HL-60 (cell line): Measurements from ENCODE around the gene NOD2.

ENCODE experiments used
- POLR2AphosphoS5 ChIP-seq: IDR thresholded peaks from 2 replicates; pipeline ENCODE4 v1.6.1; 2012; ENCODE audit warnings: low read depth
- TF ChIP-seq, protein P1 (sequence below): IDR thresholded peaks from one replicate; pipeline ENCODE4 v1.5.1; 2011; ENCODE audit warnings: low read length, control low read depth, inconsistent platforms; ENCODE audit not compliant: insufficient read depth

DNA sequence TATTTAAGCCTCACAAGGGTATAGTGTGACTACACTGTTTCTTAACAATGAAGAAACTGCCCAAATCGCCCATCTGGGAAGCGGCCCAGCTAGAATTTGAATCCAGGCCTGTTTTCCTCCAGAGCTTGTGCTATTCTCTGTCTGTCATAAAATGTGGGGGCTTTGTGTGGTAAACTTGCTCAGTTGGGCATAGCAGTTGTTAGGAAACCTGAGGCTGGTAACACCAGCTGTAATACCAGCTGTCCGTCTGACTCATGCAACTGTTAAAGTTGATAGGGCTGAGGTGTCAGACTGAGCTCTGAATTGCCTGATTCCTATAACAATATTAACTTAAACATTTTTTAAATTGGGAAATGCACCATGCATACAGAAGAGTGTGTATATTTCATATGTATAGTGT, 9.3 kb downstream of the NOD2 start:
- no peak for TF ChIP-seq POLR2AphosphoS5
- TF ChIP-seq, protein P1, sequence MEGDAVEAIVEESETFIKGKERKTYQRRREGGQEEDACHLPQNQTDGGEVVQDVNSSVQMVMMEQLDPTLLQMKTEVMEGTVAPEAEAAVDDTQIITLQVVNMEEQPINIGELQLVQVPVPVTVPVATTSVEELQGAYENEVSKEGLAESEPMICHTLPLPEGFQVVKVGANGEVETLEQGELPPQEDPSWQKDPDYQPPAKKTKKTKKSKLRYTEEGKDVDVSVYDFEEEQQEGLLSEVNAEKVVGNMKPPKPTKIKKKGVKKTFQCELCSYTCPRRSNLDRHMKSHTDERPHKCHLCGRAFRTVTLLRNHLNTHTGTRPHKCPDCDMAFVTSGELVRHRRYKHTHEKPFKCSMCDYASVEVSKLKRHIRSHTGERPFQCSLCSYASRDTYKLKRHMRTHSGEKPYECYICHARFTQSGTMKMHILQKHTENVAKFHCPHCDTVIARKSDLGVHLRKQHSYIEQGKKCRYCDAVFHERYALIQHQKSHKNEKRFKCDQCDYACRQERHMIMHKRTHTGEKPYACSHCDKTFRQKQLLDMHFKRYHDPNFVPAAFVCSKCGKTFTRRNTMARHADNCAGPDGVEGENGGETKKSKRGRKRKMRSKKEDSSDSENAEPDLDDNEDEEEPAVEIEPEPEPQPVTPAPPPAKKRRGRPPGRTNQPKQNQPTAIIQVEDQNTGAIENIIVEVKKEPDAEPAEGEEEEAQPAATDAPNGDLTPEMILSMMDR: no peak
